ENCODE results near the gene WHRN.

WHRN gene

GRCh38 chr9:114511978-114512874 lies 7.0 kb upstream of the WHRN start:
- no peak for TF ChIP-seq NFRKB (IDR thresholded peaks at IDR 0.05)
- CTCF ChIA-PET, result no interaction called here
- POLR2A ChIA-PET, result no interaction called here
- no peak for DNase-seq (ENCODE audit: extremely low spot score)

GRCh38 chr9:114507726-114508125 lies 2.5 kb upstream of the WHRN start:
- ChIA-PET POLR2A (interaction anchor here (0.6 kb wide), 1 partner anchor 80 kb away, joined by 4 read pairs; the partner anchor contains the start of gene ATP6V1G1), CTCF (interaction anchor here (0.6 to 1.3 kb wide), 4 partner anchors 15 to 146 kb away, joined by 3 to 4 read pairs (median 3); no protein-coding TSS in a partner anchor)
- DNase-seq (ENCODE audit: extremely low spot score), result peak; percentile 49
- TF ChIP-seq PKNOX1 (IDR thresholded peaks at IDR 0.05) (no peak), ELF4 (IDR thresholded peaks at IDR 0.05) (no peak), SP1 (IDR thresholded peaks at IDR 0.05) (no peak), FOXM1 (IDR thresholded peaks at IDR 0.05; ENCODE audit: borderline replicate concordance) (no peak), CTBP1 (IDR thresholded peaks at IDR 0.05; ENCODE audit: borderline replicate concordance) (no peak), ARNT (IDR thresholded peaks at IDR 0.05) (no peak), SUZ12 (IDR thresholded peaks at IDR 0.05) (no peak), LEF1 (IDR thresholded peaks at IDR 0.05; ENCODE audit: borderline replicate concordance) (no peak), L3MBTL2 (conservative IDR thresholded peaks at IDR 0.05) (no peak)

- ChIA-PET CTCF (interaction anchor here (0.6 kb wide), 1 partner anchor 42 kb away, joined by 3 read pairs; no protein-coding TSS in a partner anchor), POLR2A (interaction anchor here (1.4 kb wide), 1 partner anchor 82 kb away, joined by 5 read pairs; the partner anchor contains the start of gene ATP6V1G1)
- no peak for DNase-seq (ENCODE audit: extremely low spot score)
- TF ChIP-seq L3MBTL2 (conservative IDR thresholded peaks at IDR 0.05), result no peak
- no peak for TF ChIP-seq FOXK2 (IDR thresholded peaks at IDR 0.05)
- no peak for TF ChIP-seq FOXA1 (IDR thresholded peaks at IDR 0.05)
- TF ChIP-seq NFRKB (IDR thresholded peaks at IDR 0.05), result no peak
- TF ChIP-seq HDGF (IDR thresholded peaks at IDR 0.05; ENCODE audit: borderline replicate concordance), result no peak
- no peak for TF ChIP-seq ZNF384 (IDR thresholded peaks at IDR 0.05)
- no peak for TF ChIP-seq SUZ12 (IDR thresholded peaks at IDR 0.05)
- TF ChIP-seq PKNOX1 (IDR thresholded peaks at IDR 0.05), result no peak
- no peak for TF ChIP-seq FOXM1 (IDR thresholded peaks at IDR 0.05; ENCODE audit: borderline replicate concordance)
- no peak for TF ChIP-seq LEF1 (IDR thresholded peaks at IDR 0.05; ENCODE audit: borderline replicate concordance)
- TF ChIP-seq TARDBP (IDR thresholded peaks at IDR 0.05), result no peak
- TF ChIP-seq CTBP1 (IDR thresholded peaks at IDR 0.05; ENCODE audit: borderline replicate concordance), result no peak
- no peak for TF ChIP-seq BHLHE40 (IDR thresholded peaks at IDR 0.05; ENCODE audit: borderline replicate concordance)
- TF ChIP-seq ELF4 (IDR thresholded peaks at IDR 0.05), result no peak
- TF ChIP-seq ARNT (IDR thresholded peaks at IDR 0.05), result no peak
- TF ChIP-seq SP1 (IDR thresholded peaks at IDR 0.05), result no peak
These were observed 763 bp upstream of the WHRN start for GRCh38 chr9:114506082-114506390.

- peak; percentile 39 for DNase-seq (ENCODE audit: extremely low spot score)
- ChIA-PET POLR2A (interaction anchor here (5.8 kb wide), 1 partner anchor 83 kb away, joined by 46 read pairs; the partner anchor contains the start of gene ATP6V1G1), CTCF (no interaction called here)
- TF ChIP-seq FOXA1 (IDR thresholded peaks at IDR 0.05) (no peak), L3MBTL2 (conservative IDR thresholded peaks at IDR 0.05) (peak; percentile 56; the same call in 1 of the 2 replicates), ZNF384 (IDR thresholded peaks at IDR 0.05) (no peak), SP1 (IDR thresholded peaks at IDR 0.05) (no peak), ELF4 (IDR thresholded peaks at IDR 0.05) (no peak), NFRKB (IDR thresholded peaks at IDR 0.05) (no peak), FOXM1 (IDR thresholded peaks at IDR 0.05; ENCODE audit: borderline replicate concordance) (no peak)
These were observed 709 bp downstream of the WHRN start for GRCh38 chr9:114504341-114505186.

- TF ChIP-seq BHLHE40 (IDR thresholded peaks at IDR 0.05; ENCODE audit: borderline replicate concordance), result no peak
- no peak for TF ChIP-seq SP1 (IDR thresholded peaks at IDR 0.05)
- TF ChIP-seq FOXM1 (IDR thresholded peaks at IDR 0.05; ENCODE audit: borderline replicate concordance), result no peak
- TF ChIP-seq ZNF384 (IDR thresholded peaks at IDR 0.05), result no peak
- TF ChIP-seq HDGF (IDR thresholded peaks at IDR 0.05; ENCODE audit: borderline replicate concordance), result no peak
- no peak for TF ChIP-seq TARDBP (IDR thresholded peaks at IDR 0.05)
These were observed 1.5 kb downstream of the WHRN start for GRCh38 chr9:114503522-114504340.

GRCh38 chr9:114503009-114503408 lies 2.3 kb downstream of the WHRN start:
- no peak for DNase-seq (ENCODE audit: extremely low spot score)
- ChIA-PET CTCF (interaction anchor here (1.1 to 1.9 kb wide), 2 partner anchors 16 to 97 kb away, joined by 3 to 4 read pairs; no protein-coding TSS in a partner anchor), POLR2A (interaction anchor here (1.5 to 5.8 kb wide), 3 partner anchors 8 to 85 kb away, joined by 4 to 46 read pairs (median 6); partner anchors contain the start of gene ATP6V1G1)
- TF ChIP-seq NFRKB (IDR thresholded peaks at IDR 0.05), result no peak
- TF ChIP-seq FOXM1 (IDR thresholded peaks at IDR 0.05; ENCODE audit: borderline replicate concordance), result no peak
- no peak for TF ChIP-seq ELF4 (IDR thresholded peaks at IDR 0.05)
- no peak for TF ChIP-seq PKNOX1 (IDR thresholded peaks at IDR 0.05)
- TF ChIP-seq HDGF (IDR thresholded peaks at IDR 0.05; ENCODE audit: borderline replicate concordance), result no peak
- TF ChIP-seq FOXK2 (IDR thresholded peaks at IDR 0.05), result no peak
- TF ChIP-seq FOXA1 (IDR thresholded peaks at IDR 0.05), result no peak
- no peak for TF ChIP-seq SP1 (IDR thresholded peaks at IDR 0.05)
- no peak for TF ChIP-seq TARDBP (IDR thresholded peaks at IDR 0.05)
- no peak for TF ChIP-seq LEF1 (IDR thresholded peaks at IDR 0.05; ENCODE audit: borderline replicate concordance)
- no peak for TF ChIP-seq L3MBTL2 (conservative IDR thresholded peaks at IDR 0.05)

More at GRCh38 chr9:114503522-114504340, 1.5 kb downstream of the WHRN start:
- ChIA-PET POLR2A (interaction anchor here (5.8 kb wide), 1 partner anchor 84 kb away, joined by 46 read pairs; the partner anchor contains the start of gene ATP6V1G1), CTCF (interaction anchor here (1.9 kb wide), 1 partner anchor 17 kb away, joined by 4 read pairs; no protein-coding TSS in a partner anchor)
- no peak for DNase-seq (ENCODE audit: extremely low spot score)

All from HEK293T (cell line).